ENCODE measurements around the gene IER2.

GRCh38 chr19:13154911-13155471 lies 4.8 kb downstream of the IER2 start:
- TF ChIP-seq NFRKB (IDR thresholded peaks at IDR 0.05) (no peak), L3MBTL2 (conservative IDR thresholded peaks at IDR 0.05) (no peak), BHLHE40 (IDR thresholded peaks at IDR 0.05; ENCODE audit: borderline replicate concordance) (no peak), SUZ12 (IDR thresholded peaks at IDR 0.05) (no peak), HDGF (IDR thresholded peaks at IDR 0.05; ENCODE audit: borderline replicate concordance) (no peak), TARDBP (IDR thresholded peaks at IDR 0.05) (no peak), SP1 (IDR thresholded peaks at IDR 0.05) (no peak), PKNOX1 (IDR thresholded peaks at IDR 0.05) (no peak)
